LNCaP clone FGC (cell line): ENCODE results near the gene KIF4B.
"Not testable (repeated sequence)": the region's sequence is repeated elsewhere in the genome, so short reads cannot be mapped to it uniquely, and the experiment has no call there.

ENCODE experiments used
- DNase-seq: peaks from one replicate; pipeline ENCODE4 v3.0.0-alpha.2; 2011; ENCODE audit warnings: low read depth
- H3K4me3 ChIP-seq: 2 replicates; pipeline ENCODE4 v1.5.1; 2011; ENCODE audit warnings: mild to moderate bottlenecking, low read depth, low read length, control low read depth
- TF ChIP-seq, protein P1 (sequence below): IDR thresholded peaks from 2 replicates; pipeline ENCODE4 v1.5.1; 2012; ENCODE audit warnings: mild to moderate bottlenecking; ENCODE audit not compliant: control insufficient read depth, insufficient read depth; ENCODE audit errors: extremely low read depth

Gene KIF4B

GRCh38 chr5:154970759-154971158, 42.8 kb upstream of the KIF4B start:
- TF ChIP-seq, protein P1, sequence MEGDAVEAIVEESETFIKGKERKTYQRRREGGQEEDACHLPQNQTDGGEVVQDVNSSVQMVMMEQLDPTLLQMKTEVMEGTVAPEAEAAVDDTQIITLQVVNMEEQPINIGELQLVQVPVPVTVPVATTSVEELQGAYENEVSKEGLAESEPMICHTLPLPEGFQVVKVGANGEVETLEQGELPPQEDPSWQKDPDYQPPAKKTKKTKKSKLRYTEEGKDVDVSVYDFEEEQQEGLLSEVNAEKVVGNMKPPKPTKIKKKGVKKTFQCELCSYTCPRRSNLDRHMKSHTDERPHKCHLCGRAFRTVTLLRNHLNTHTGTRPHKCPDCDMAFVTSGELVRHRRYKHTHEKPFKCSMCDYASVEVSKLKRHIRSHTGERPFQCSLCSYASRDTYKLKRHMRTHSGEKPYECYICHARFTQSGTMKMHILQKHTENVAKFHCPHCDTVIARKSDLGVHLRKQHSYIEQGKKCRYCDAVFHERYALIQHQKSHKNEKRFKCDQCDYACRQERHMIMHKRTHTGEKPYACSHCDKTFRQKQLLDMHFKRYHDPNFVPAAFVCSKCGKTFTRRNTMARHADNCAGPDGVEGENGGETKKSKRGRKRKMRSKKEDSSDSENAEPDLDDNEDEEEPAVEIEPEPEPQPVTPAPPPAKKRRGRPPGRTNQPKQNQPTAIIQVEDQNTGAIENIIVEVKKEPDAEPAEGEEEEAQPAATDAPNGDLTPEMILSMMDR, result no peak
- DNase-seq, result no peak
- no peak overlapping the region for H3K4me3 ChIP-seq

- DNase-seq, result no peak
- TF ChIP-seq, protein P1, result no peak
- H3K4me3 ChIP-seq, result no peak overlapping the region
These were observed 42.1 kb upstream of the KIF4B start for GRCh38 chr5:154971501-154971900.

GRCh38 chr5:154972476-154973080, 41.0 kb upstream of the KIF4B start:
- no peak overlapping the region for H3K4me3 ChIP-seq
- no peak for DNase-seq
- TF ChIP-seq, protein P1, result peak; percentile 82

DNA sequence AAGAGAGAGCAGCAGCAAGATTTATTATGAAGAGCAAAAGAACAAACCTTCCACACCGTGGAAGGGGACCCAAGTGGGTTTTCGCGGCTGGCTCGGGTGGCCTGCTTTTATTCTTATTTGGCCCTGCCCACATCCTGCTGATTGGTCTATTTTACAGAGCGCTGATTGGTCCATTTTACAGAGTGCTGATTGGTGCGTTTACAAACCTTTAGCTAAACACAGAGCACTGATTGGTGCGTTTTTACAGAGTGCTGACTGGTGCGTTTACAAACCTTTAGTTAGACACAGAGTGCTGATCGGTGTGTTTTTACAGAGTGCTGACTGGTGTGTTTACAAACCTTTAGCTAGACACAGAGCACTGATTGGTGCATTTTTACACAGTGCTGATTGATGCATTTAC, 37.5 kb upstream of the KIF4B start:
- H3K4me3 ChIP-seq, DNase-seq: not testable (repeated sequence)

GRCh38 chr5:154977409-154977808, 36.1 kb upstream of the KIF4B start:
- TF ChIP-seq, protein P1, result no peak
- no peak for DNase-seq
- H3K4me3 ChIP-seq, result no peak overlapping the region

DNA sequence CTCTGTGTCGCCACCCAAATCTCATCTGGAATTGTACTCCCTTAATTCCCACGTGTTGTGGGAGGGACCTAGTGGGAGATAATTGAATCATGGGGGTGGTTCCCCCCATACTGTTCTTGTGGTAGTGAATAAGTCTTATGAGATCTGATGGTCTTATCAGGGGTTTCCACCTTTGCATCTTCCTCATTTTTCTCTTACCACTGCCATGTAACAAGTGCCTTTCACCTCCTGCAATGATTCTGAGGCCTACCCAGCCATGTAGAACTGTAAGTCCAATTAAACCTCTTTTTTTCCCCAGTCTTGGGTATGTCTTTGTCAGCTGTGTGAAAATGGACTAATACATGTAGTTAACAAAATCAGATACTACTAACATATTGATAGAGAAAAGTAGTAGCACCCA, 35.3 kb upstream of the KIF4B start:
- DNase-seq, H3K4me3 ChIP-seq: not testable (repeated sequence)

GRCh38 chr5:154984946-154985516, 28.5 kb upstream of the KIF4B start:
- TF ChIP-seq, protein P1, result no peak
- H3K4me3 ChIP-seq, result no peak overlapping the region
- no peak for DNase-seq

GRCh38 chr5:154986151-154986550, 27.4 kb upstream of the KIF4B start:
- DNase-seq, result no peak
- TF ChIP-seq, protein P1, result no peak
- no peak overlapping the region for H3K4me3 ChIP-seq
